ENCODE measurements around the gene DOK5.

DOK5 gene

GRCh38 chr20:54565255-54565654, 89.9 kb downstream of the DOK5 start:
- DNase-seq, result no peak

DNA sequence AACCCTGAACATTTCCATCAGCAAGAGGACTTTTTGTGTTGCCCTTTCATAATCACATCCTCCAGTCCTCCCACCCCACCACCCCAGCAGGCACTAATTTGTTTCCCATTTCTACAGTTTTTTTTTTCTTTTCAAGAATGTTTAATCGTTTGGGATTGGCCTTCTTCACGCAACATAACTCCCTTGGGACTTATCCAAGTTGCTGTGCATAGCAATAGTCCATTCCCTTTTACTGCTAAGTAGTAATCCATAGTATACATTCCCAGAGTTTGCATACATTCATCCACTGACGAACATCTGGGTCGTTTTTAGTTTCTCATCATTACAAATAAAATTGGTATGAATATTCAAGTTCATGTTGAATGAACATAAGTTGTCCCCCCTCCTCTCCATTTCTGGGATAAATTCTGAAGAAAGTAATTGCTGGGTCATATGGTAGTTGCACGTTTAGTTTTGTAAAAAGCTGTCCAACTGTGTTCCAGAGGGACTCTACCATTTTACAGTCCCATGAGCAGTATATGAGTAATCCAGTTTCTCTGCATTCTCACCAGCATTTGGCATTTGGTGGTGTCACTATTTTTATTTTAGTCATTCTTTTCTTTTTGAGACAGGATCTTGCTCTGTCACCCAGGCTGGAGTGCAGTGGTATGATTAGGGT, 90.8 kb downstream of the DOK5 start:
- no peak for DNase-seq

- DNase-seq, result no peak
These were observed 95.2 kb downstream of the DOK5 start for GRCh38 chr20:54570561-54570960.

DNA sequence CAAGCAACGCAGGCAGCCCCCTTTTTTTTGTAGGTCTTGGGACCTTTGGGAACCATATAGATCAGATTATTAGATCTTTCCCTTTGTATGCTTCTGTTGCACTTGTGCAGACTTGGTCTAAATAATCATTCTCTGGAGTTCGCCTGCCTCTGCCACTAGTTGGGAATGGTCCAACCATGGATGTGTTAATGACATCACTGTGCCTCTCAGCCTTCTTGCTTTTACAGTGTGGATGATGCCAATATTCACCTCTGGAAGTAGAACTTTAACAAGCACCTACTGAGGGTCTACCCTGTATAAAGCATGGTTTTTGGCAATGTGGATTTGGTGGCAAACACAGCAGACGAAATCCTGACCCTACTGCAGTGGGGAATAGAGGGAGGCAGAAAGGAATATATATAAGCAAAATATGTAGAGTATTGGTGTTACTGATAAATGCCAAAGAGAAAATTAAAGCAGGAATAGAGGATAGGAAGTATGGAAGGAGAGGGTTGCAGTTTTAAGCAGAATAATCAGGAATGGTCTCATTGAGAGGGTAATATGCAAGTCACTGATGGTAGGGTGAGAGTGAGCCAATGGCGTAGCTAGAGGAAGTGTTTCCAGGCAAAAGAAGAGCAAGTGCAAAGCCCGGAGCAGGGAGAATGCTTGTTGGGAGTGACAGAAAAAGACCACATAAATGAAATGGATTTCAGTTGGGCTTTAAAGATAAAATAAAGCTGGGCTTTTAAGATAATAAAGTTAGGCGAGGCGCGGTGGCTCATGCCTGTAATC, 97.5 kb downstream of the DOK5 start:
- DNase-seq, result no peak

GRCh38 chr20:54573838-54574237, 98.4 kb downstream of the DOK5 start:
- no peak for DNase-seq

DNA sequence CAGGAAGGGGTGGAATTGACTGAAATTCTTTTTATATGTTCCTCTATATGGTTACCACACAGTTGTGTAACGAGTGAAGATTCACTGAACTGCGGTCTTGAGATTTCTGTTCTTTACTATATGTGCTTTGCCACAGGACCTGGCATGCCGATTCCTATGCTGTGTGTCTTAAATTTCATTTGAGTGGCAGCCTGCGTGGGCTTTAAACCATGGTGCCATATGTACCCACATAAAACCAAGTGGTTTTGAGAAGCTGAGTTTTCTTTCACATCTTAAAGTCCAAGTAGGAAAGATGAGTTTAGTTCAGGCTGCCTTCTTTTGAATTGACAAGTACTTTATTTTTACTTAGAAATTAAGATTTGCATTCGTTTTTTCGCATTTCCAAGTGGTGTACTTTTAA, 101.1 kb downstream of the DOK5 start:
- DNase-seq, result no peak

DNA sequence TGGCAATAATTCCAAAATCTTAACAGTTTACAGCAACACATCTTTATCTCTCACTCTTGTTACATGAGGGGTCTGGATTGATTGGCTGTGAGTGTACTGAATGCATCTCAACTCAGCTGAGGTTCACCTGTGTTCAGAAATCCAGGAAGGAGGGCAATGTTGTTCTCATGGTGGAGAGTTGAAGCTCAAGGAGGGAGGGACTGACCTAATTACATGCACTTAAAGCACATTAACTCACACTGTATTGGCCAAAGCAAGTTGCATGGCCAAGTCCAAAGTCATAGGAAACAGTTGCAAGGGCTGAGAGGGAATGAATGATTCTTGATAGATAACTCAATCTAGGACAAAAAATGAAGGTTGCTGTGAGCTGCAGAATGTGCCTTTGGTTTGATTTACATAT, 102.2 kb downstream of the DOK5 start:
- no peak for DNase-seq

DNA sequence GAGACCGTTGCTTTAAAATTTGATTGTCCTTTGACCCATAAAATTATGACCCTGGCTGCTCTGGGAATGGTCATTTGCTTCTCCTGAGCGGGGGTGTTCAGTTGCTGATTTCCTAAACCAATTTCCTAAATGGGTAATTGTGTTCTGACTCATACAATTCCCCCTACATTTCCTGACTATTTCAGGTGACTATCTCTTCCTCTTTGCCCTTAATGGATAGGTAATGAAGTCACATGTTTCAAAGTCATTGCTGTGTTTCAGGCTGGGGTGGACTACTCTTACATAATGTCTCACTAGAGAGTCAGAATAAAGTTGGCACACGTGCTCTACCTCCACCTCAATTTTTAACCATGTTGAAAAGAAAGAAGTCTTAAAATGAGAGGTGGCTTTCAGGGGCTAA, 109.8 kb downstream of the DOK5 start:
- no peak for DNase-seq

- no peak for DNase-seq
These were observed 112.0 kb downstream of the DOK5 start for GRCh38 chr20:54587408-54587807.

- no peak for DNase-seq
These were observed 114.1 kb downstream of the DOK5 start for GRCh38 chr20:54589402-54590030.

GRCh38 chr20:54590856-54591255, 115.5 kb downstream of the DOK5 start:
- DNase-seq, result no peak

- no peak for DNase-seq
These were observed 121.3 kb downstream of the DOK5 start for GRCh38 chr20:54596651-54597050.

GRCh38 chr20:54598352-54598751, 123.0 kb downstream of the DOK5 start:
- no peak for DNase-seq

DNA sequence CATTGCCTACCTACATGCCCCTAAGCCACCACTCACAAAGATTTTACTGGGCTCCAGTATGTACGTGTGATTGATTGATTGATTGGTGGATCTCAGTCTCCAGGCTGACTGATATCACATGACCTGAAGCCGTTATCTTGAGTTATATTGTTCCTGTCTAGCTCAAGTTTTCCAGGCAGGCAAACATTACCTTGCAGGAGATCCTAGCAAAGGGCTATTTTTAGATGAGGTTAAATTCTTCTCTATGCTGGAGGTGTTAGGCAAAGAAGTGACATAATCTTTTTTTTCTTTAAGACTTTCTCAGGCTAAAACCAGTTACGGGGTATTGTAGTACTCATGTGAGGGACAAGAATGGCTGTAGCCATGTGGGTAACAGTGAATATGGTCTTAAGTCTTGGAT, 125.2 kb downstream of the DOK5 start:
- DNase-seq, result no peak

GRCh38 chr20:54601831-54602515, 126.6 kb downstream of the DOK5 start:
- DNase-seq, result no peak

- no peak for DNase-seq
These were observed 129.9 kb downstream of the DOK5 start for GRCh38 chr20:54605319-54605718.

DNA sequence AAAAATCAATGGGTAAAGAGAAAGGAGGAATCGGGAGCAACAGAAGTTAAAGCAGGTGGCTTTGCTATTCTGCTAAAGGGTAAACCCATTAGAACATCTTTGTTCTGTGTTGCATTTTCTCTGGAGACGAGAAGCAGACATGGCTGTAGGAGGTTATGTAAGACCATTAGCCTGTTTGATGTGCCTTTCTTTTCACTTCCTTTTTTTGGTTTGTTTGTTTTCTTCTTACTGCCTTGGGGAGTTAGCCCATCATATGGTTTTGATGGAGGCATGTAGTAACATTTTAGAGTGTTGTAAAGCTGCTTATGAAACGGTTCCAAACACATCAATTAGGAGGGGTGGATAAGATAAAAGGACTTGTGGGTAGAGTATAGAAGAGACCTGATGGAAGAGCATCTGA, 131.0 kb downstream of the DOK5 start:
- no peak for DNase-seq

- DNase-seq, result no peak
These were observed 132.8 kb downstream of the DOK5 start for GRCh38 chr20:54608039-54608745.

GRCh38 chr20:54608943-54609342, 133.6 kb downstream of the DOK5 start:
- no peak for DNase-seq

- no peak for DNase-seq
These were observed 136.5 kb downstream of the DOK5 start for GRCh38 chr20:54611708-54612412.

GRCh38 chr20:54618412-54618811, 143.0 kb downstream of the DOK5 start:
- no peak for DNase-seq

GRCh38 chr20:54619181-54619580, 143.8 kb downstream of the DOK5 start:
- no peak for DNase-seq
